GM12878 (cell line): Measurements from ENCODE around the gene MICAL3. TPM values are rescaled to one million over a fixed set of nuclear protein-coding genes. Genes with fewer than 3 reads are reported as not detected.

ENCODE experiments used
- ATAC-seq: fragments of 200-7000 bp; cut with Tn5 transposase; 3 replicates; pipeline ENCODE4 v1.9.1; 2020; ENCODE audit warnings: mild to moderate bottlenecking, moderate library complexity
- BruUV-seq: library from RNA; stranded (reverse); fragments of 400-500 nt; replicated peaks from 2 replicates; lab custom pipeline; 2021; lab: Mats Ljungman, UMichigan
- CTCF ChIA-PET: fragments of 300-600 bp; sonication (Branson Sonifier 250); formaldehyde crosslinking; extraction: SDS; loops from one replicate; lab custom pipeline; 2021; ENCODE audit warnings: inconsistent platforms; lab: Yijun Ruan, JAX
- POLR2A ChIA-PET: fragments of 350-600 bp; formaldehyde crosslinking; extraction: SDS; loops from one replicate; lab custom pipeline; 2021; ENCODE audit warnings: inconsistent platforms; lab: Charles Lee
- RAD21 ChIA-PET: fragments of 300-600 bp; sonication (Branson Sonifier 250); formaldehyde crosslinking; loops from one replicate; lab custom pipeline; 2023; ENCODE audit warnings: antibody characterized with exemption; ENCODE audit not compliant: unreplicated experiment; lab: Charles Lee
- SMC1A ChIA-PET: fragments of 300-600 bp; sonication (Branson Sonifier 250); formaldehyde crosslinking; loops from one replicate; lab custom pipeline; 2023; ENCODE audit not compliant: unreplicated experiment, uncharacterized antibody; lab: Charles Lee
- DNase-seq: peaks from one replicate; pipeline ENCODE4 v3.0.0-alpha.2; 2011; ENCODE audit warnings: low read depth, low spot score
- FAIRE-seq: peaks from 3 replicates; lab custom pipeline; 2011; peaks lifted over from hg19 to GRCh38; lab: Jason Lieb, UNC
- H2AFZ ChIP-seq: 2 replicates; pipeline ENCODE4 v1.6.0; 2011; ENCODE audit warnings: low read depth, low read length, control low read depth; ENCODE audit not compliant: control insufficient read depth
- H3K27ac ChIP-seq: 2 replicates; pipeline ENCODE4 v1.5.1; 2011; ENCODE audit warnings: control low read depth; ENCODE audit not compliant: control insufficient read depth, insufficient read depth
- H3K27me3 ChIP-seq, 2 experiments: replicated peaks in 1 of 2; 2 replicates each; pipeline versions ENCODE4 v1.6.0 to v1.6.1; 2011; ENCODE audit warnings: low read length in 1 of 2; ENCODE audit not compliant: control insufficient read depth in 2 of 2, insufficient read depth in 2 of 2
- H3K36me3 ChIP-seq, 2 experiments: 2 replicates each; pipeline ENCODE4 v1.5.1; 2011; ENCODE audit warnings: low read length in 1 of 2; ENCODE audit not compliant: control insufficient read depth in 2 of 2, insufficient read depth in 2 of 2
- H3K4me1 ChIP-seq: 2 replicates; pipeline ENCODE4 v1.6.1; 2011; ENCODE audit warnings: mild to moderate bottlenecking, low read length, moderate library complexity, mixed read lengths; ENCODE audit not compliant: control insufficient read depth, insufficient read depth
- H3K4me2 ChIP-seq: 2 replicates; pipeline ENCODE4 v1.6.0; 2011; ENCODE audit warnings: control low read depth; ENCODE audit not compliant: control insufficient read depth, insufficient read depth
- H3K4me3 ChIP-seq: fragments of 200-600 bp; sonication (generic); 2 replicates; pipeline ENCODE4 v1.5.1; 2016
- H3K79me2 ChIP-seq: 2 replicates; pipeline ENCODE4 v1.6.0; 2011; ENCODE audit warnings: low read length; ENCODE audit not compliant: control insufficient read depth, insufficient read depth
- H3K9ac ChIP-seq: 2 replicates; pipeline ENCODE4 v1.8.0; 2011; ENCODE audit warnings: low read length, control low read depth, mixed read lengths; ENCODE audit not compliant: control insufficient read depth, insufficient read depth
- H3K9me3 ChIP-seq: replicated peaks from 3 replicates; pipeline ENCODE4 v1.5.1; 2011; ENCODE audit warnings: mild to moderate bottlenecking, low read length; ENCODE audit not compliant: control insufficient read depth, insufficient read depth
- H4K20me1 ChIP-seq: 2 replicates; pipeline ENCODE4 v1.6.0; 2011; ENCODE audit not compliant: control insufficient read depth, insufficient read depth
- BRCA1 ChIP-seq: IDR thresholded peaks from 2 replicates; pipeline ENCODE4 v1.6.1; 2011; ENCODE audit warnings: low read depth, low read length, improper control_type of control experiment
- CBX5 ChIP-seq: sonication (generic); IDR thresholded peaks from 2 replicates; pipeline ENCODE4 v1.6.1; 2016; ENCODE audit warnings: low read depth, moderate library complexity, mild to moderate bottlenecking, inconsistent platforms
- CEBPB ChIP-seq, 2 experiments: fragments of 150-350 bp in 1 of 2; IDR thresholded peaks; 2 replicates each; pipeline ENCODE4 v1.6.1; 2012 to 2014; ENCODE audit warnings: low read depth in 2 of 2, low read length in 2 of 2, borderline replicate concordance in 1 of 2, inconsistent platforms in 1 of 2
- CREB1 ChIP-seq: IDR thresholded peaks from 2 replicates; pipeline ENCODE4 v1.6.1; 2012; ENCODE audit warnings: low read depth, mild to moderate bottlenecking, inconsistent platforms
- FOS ChIP-seq: IDR thresholded peaks from 3 replicates; pipeline ENCODE4 v1.6.1; 2011; ENCODE audit warnings: borderline replicate concordance; ENCODE audit not compliant: insufficient read length; ENCODE audit errors: extremely low read depth
- IKZF2 ChIP-seq, 2 experiments: fragments of 450-650 bp; IDR thresholded peaks; 2 replicates each; pipeline ENCODE4 v1.6.1; 2017; ENCODE audit warnings: mild to moderate bottlenecking in 2 of 2, moderate library complexity in 2 of 2
- KDM1A ChIP-seq: fragments of 200-600 bp; sonication (generic); IDR thresholded peaks from 2 replicates; pipeline ENCODE4 v1.6.1; 2016; ENCODE audit warnings: borderline replicate concordance
- NR2C2 ChIP-seq: IDR thresholded peaks from 2 replicates; pipeline ENCODE4 v1.6.1; 2011; ENCODE audit warnings: borderline replicate concordance, low read depth; ENCODE audit not compliant: control insufficient read depth, insufficient read length
- POLR2A ChIP-seq: IDR thresholded peaks from 2 replicates; pipeline ENCODE4 v1.6.1; 2011; ENCODE audit warnings: low read depth, mild to moderate bottlenecking, low read length
- POLR2AphosphoS2 ChIP-seq: IDR thresholded peaks from 2 replicates; pipeline ENCODE4 v1.6.1; 2011; ENCODE audit warnings: low read depth, mild to moderate bottlenecking, low read length, improper control_type of control experiment, moderate library complexity
- RB1 ChIP-seq: fragments of 450-650 bp; formaldehyde crosslinking; IDR thresholded peaks from 2 replicates; pipeline ENCODE4 v1.6.1; 2017; ENCODE audit warnings: mild to moderate bottlenecking, borderline replicate concordance
- RBBP5 ChIP-seq: fragments of 200-600 bp; sonication (generic); conservative IDR thresholded peaks from 2 replicates; pipeline ENCODE4 v1.6.1; 2016
- SIN3A ChIP-seq: IDR thresholded peaks from 2 replicates; pipeline ENCODE4 v1.6.1; 2012; ENCODE audit warnings: low read depth, low read length, improper control_type of control experiment
- ZNF592 ChIP-seq: fragments of 450-650 bp; IDR thresholded peaks from 2 replicates; pipeline ENCODE4 v1.6.1; 2017; ENCODE audit warnings: mild to moderate bottlenecking, moderate library complexity
- WGBS: methylation state at CpG from one replicate; pipeline ENCODE4 v1.1.6; 2016; ENCODE audit warnings: low lambda C conversion rate; ENCODE audit not compliant: insufficient replicate concordance, insufficient coverage; ENCODE audit errors: missing lambda C conversion rate; 5-methylcytosine and 5-hydroxymethylcytosine counted together
- in situ Hi-C: fragments of 300-500 bp; cut with MboI; formaldehyde crosslinking; loops from 9 replicates; pipeline ENCODE4 v1.14.3; 2018; ENCODE audit warnings: mixed read lengths
- intact Hi-C: fragments of 100-400 bp; cut with micrococcal nuclease; formaldehyde crosslinking; loops from one replicate; pipeline ENCODE4 v1.14.2; 2022; ENCODE audit not compliant: unreplicated experiment
- polyA plus RNA-seq, 11 experiments: library from polyadenylated mRNA; depleted of rRNA in 4 of 11; unstranded in 6 of 11; stranded (reverse) in 5 of 11; fragments of >200 nt; fragmentation: Nextera tagmentation in 4 of 11; fragmentation: Illumina TruSeq in 1 of 11; extraction: Ambion mirVana in 4 of 11; extraction: Trizol in 1 of 11; gene quantifications; 1 replicate in 1 of 11; 2 replicates in 10 of 11; pipeline versions ENCODE4 v1.2.1 to v1.2.3, GENCODE V29; 2011 to 2016; ENCODE audit warnings: inconsistent platforms in 2 of 11, missing spikeins in 2 of 11, low read depth in 1 of 11
- total RNA-seq, 4 experiments: library from RNA; depleted of rRNA in 3 of 4; stranded (reverse); fragments of >200 nt in 3 of 4; fragmentation: Illumina TruSeq in 1 of 4; extraction: Trizol in 1 of 4; gene quantifications; 2 replicates each; pipeline versions ENCODE4 v1.2.1 to v1.2.3, GENCODE V29; 2013 to 2021
- TF ChIP-seq, protein P1 (sequence below): fragments of 150-350 bp; IDR thresholded peaks from 2 replicates; pipeline ENCODE4 v1.6.1; 2014; ENCODE audit warnings: mild to moderate bottlenecking, low read depth, low read length

Gene MICAL3
- total and polyA plus RNA-seq, 10 of the 15 experiments (the other 5 are each of a cell fraction or from before 2014, with no cell fraction given) = 2.6 to 92.2 (median 24.0) TPM

DNA sequence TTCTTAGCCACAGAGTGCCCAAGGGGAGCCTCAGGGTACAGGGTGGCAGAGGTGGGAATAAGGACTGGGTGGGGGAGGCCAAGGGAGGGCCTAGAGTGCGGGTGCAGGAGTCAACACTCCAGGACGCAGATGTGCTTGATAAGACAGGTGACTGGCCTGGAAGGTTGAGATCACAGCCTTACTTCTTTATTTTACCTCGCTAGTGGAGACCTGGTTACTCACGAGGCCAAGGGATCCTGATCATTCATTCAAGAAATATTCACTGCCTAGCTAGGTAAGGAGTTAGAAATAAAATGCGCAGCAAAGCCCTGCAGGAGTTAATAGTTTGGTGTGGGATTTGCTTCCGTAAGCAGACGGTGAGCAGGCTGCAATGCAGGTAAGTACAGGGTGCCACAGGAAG lies 40.3 kb upstream of the MICAL3 start:
- ATAC-seq (no peak), DNase-seq (no peak), FAIRE-seq (no peak)
- Histone ChIP-seq H3K4me1 (peaks cover 17% of the 10 kb centered on the region), H3K4me3 (no peak overlapping the region), H3K4me2 (no peak overlapping the region), H3K9ac (no peak overlapping the region), H3K27ac (no peak overlapping the region), H3K79me2 (no peaks in the 10 kb centered on the region), H3K27me3 (no peaks in the 10 kb centered on the region), H4K20me1 (no peaks in the 10 kb centered on the region), H3K36me3 (no peaks in the 10 kb centered on the region), H2AFZ (no peak overlapping the region), H3K9me3 (no peaks in the 10 kb centered on the region)
- TF ChIP-seq POLR2A (no peak), CBX5 (no peak), CREB1 (no peak), NR2C2 (no peak), POLR2AphosphoS2 (no peak), CEBPB (IDR thresholded peaks at IDR 0.05; ENCODE audit: borderline replicate concordance in 1 of 2, low read depth in 2 of 2, low read length in 2 of 2) (no peak), FOS (no peak), KDM1A (no peak), IKZF2 (IDR thresholded peaks at IDR 0.05) (no peak), RB1 (no peak), RBBP5 (no peak), SIN3A (no peak), ZNF592 (no peak), BRCA1 (no peak)
- TF ChIP-seq, protein P1, sequence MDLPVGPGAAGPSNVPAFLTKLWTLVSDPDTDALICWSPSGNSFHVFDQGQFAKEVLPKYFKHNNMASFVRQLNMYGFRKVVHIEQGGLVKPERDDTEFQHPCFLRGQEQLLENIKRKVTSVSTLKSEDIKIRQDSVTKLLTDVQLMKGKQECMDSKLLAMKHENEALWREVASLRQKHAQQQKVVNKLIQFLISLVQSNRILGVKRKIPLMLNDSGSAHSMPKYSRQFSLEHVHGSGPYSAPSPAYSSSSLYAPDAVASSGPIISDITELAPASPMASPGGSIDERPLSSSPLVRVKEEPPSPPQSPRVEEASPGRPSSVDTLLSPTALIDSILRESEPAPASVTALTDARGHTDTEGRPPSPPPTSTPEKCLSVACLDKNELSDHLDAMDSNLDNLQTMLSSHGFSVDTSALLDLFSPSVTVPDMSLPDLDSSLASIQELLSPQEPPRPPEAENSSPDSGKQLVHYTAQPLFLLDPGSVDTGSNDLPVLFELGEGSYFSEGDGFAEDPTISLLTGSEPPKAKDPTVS = no peak
- in situ Hi-C loops (loop anchor here (5.0 kb wide), 1 partner anchor 232 kb away; no protein-coding TSS in a partner anchor), intact Hi-C loops (loop anchor here (5.0 kb wide), 1 partner anchor 37 kb away; no protein-coding TSS in a partner anchor)
- ChIA-PET RAD21 (interaction anchor here (0.8 to 3.5 kb wide), 3 partner anchors 8 to 100 kb away, joined by 3 to 33 read pairs (median 18); partner anchors contain the start of gene PEX26), CTCF (interaction anchor here (0.8 to 5.6 kb wide), 5 partner anchors 9 to 234 kb away, joined by 3 to 34 read pairs (median 4); partner anchors contain the start of gene PEX26), POLR2A (interaction anchor here (0.5 to 2.4 kb wide), 5 partner anchors 8 to 377 kb away, joined by 3 to 11 read pairs (median 6); partner anchors contain the start of gene MICAL3), SMC1A (interaction anchor here (1.1 to 8.7 kb wide), 6 partner anchors 8 to 70 kb away, joined by 3 to 67 read pairs (median 9); partner anchors contain the start of gene PEX26)
- WGBS = 71% methylated on average over 7 of the region's 7 CpGs
- no TSS peak for BruUV-seq
